ENCODE measurements around the gene ACER2. TPM values are rescaled to one million over a fixed set of nuclear protein-coding genes. Genes with fewer than 3 reads are reported as not detected.

Gene ACER2
- total RNA-seq, 1 donor from 2014 or later: 7.4 TPM

DNA sequence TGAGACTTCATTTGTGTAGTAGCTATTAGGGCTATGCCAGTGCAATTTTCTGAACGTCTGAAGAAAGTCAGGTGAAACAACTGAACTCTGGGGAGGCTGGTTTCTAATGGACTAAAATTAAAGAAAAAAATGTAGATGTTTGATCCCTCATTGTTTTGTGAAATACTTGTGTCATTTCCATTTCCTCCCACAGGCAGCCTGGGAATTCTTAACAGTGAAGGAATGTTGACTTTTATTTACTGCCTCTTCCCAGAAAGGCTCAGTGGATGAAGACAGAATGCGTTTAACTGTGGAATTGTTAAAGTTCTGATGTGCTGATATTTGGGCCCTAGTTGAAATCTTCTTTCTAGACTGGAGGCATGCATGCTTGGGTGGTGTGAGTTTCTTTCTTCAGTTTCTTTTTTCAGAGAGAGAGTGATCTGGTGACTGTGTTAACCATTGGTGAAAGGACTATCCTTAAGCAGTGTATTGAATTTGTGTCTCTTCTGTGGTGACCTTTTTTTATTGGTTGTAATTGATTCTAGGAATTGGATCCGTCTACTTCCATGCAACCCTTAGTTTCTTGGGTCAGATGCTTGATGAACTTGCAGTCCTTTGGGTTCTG is 15.5 kb downstream of the ACER2 start:
- Mint-ChIP-seq H3K4me1 (ENCODE audit: low read depth, unreplicated experiment) (peaks cover 9% of the 10 kb centered on the region), H3K27ac (ENCODE audit: unreplicated experiment) (no peak overlapping the region), H3K36me3 (ENCODE audit: low read depth, unreplicated experiment) (peaks cover 2% of the 10 kb centered on the region), H3K27me3 (ENCODE audit: low read depth, unreplicated experiment) (no peaks in the 10 kb centered on the region), H3K4me3 (ENCODE audit: unreplicated experiment) (no peak overlapping the region), H3K9me3 (ENCODE audit: unreplicated experiment) (no peaks in the 10 kb centered on the region)
- Histone ChIP-seq H3K79me2 (ENCODE audit: insufficient read depth, low read length) (no peaks in the 10 kb centered on the region), H4K20me1 (ENCODE audit: insufficient read depth, low read length) (no peaks in the 10 kb centered on the region), H3K27me3 (ENCODE audit: insufficient read depth, low read length) (no peaks in the 10 kb centered on the region), H3K9me3 (ENCODE audit: insufficient read depth, low read depth, low read length) (no peaks in the 10 kb centered on the region), H2AFZ (ENCODE audit: low read depth, low read length) (no peak overlapping the region), H3K4me2 (ENCODE audit: low read length) (no peak overlapping the region), H3K4me1 (ENCODE audit: insufficient read depth, low read length) (no peaks in the 10 kb centered on the region), H3K4me3 (ENCODE audit: insufficient read depth, low read depth, low read length) (no peak overlapping the region), H3K9ac (ENCODE audit: low read length) (no peak overlapping the region), H3K36me3 (ENCODE audit: insufficient read depth, low read length) (no peaks in the 10 kb centered on the region), H3K27ac (ENCODE audit: low read depth, low read length) (no peak overlapping the region)
- FAIRE-seq (no peak), DNase-seq (ENCODE audit: low read depth) (peak; percentile 34)
- no peak for TF ChIP-seq EZH2 (IDR thresholded peaks at IDR 0.05; ENCODE audit: insufficient read depth, low read length)
- TF ChIP-seq, protein P1, sequence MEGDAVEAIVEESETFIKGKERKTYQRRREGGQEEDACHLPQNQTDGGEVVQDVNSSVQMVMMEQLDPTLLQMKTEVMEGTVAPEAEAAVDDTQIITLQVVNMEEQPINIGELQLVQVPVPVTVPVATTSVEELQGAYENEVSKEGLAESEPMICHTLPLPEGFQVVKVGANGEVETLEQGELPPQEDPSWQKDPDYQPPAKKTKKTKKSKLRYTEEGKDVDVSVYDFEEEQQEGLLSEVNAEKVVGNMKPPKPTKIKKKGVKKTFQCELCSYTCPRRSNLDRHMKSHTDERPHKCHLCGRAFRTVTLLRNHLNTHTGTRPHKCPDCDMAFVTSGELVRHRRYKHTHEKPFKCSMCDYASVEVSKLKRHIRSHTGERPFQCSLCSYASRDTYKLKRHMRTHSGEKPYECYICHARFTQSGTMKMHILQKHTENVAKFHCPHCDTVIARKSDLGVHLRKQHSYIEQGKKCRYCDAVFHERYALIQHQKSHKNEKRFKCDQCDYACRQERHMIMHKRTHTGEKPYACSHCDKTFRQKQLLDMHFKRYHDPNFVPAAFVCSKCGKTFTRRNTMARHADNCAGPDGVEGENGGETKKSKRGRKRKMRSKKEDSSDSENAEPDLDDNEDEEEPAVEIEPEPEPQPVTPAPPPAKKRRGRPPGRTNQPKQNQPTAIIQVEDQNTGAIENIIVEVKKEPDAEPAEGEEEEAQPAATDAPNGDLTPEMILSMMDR (IDR thresholded peaks at IDR 0.05; ENCODE audit: insufficient read depth, low read depth, low read length): no peak

DNA sequence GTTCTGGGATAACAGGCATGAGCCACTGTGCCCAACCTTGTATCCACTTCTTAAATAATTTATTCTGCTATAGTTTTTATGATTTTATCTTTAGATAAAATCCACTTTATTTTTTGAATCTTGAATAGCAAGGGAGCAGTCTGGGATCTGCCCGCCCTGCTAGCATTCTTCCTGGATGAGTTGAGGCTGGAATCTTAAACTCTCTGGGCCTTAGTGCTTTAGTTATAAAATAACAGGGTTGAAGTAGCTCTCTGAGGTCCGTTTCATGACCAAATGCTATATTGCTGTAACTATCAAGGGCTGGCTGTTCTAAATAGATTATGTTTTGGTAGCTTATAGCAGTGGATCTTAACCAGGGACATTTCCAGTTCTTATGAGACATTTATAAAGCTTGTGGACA is 20.8 kb downstream of the ACER2 start:
- Mint-ChIP-seq H3K36me3 (ENCODE audit: low read depth, unreplicated experiment) (peaks cover 2% of the 10 kb centered on the region), H3K9me3 (ENCODE audit: unreplicated experiment) (peaks cover 3% of the 10 kb centered on the region), H3K4me3 (ENCODE audit: unreplicated experiment) (no peak overlapping the region), H3K4me1 (ENCODE audit: low read depth, unreplicated experiment) (peaks cover 3% of the 10 kb centered on the region), H3K27ac (ENCODE audit: unreplicated experiment) (no peak overlapping the region), H3K27me3 (ENCODE audit: low read depth, unreplicated experiment) (no peaks in the 10 kb centered on the region)
- no peak overlapping the region for H3K9ac ChIP-seq (ENCODE audit: low read length)
- no peak overlapping the region for H2AFZ ChIP-seq (ENCODE audit: low read depth, low read length)
- no peaks in the 10 kb centered on the region for H3K4me1 ChIP-seq (ENCODE audit: insufficient read depth, low read length)
- H3K4me3 ChIP-seq (ENCODE audit: insufficient read depth, low read depth, low read length): no peak overlapping the region
- H3K36me3 ChIP-seq (ENCODE audit: insufficient read depth, low read length): no peaks in the 10 kb centered on the region
- H3K4me2 ChIP-seq (ENCODE audit: low read length): no peak overlapping the region
- TF ChIP-seq EZH2 (IDR thresholded peaks at IDR 0.05; ENCODE audit: insufficient read depth, low read length): no peak
- TF ChIP-seq, protein P1 (IDR thresholded peaks at IDR 0.05; ENCODE audit: insufficient read depth, low read depth, low read length): no peak
- H3K27ac ChIP-seq (ENCODE audit: low read depth, low read length): no peak overlapping the region
- no peak for FAIRE-seq
- no peaks in the 10 kb centered on the region for H3K79me2 ChIP-seq (ENCODE audit: insufficient read depth, low read length)
- no peaks in the 10 kb centered on the region for H3K9me3 ChIP-seq (ENCODE audit: insufficient read depth, low read depth, low read length)
- DNase-seq (ENCODE audit: low read depth): no peak
- H3K27me3 ChIP-seq (ENCODE audit: insufficient read depth, low read length): no peaks in the 10 kb centered on the region
- H4K20me1 ChIP-seq (ENCODE audit: insufficient read depth, low read length): no peaks in the 10 kb centered on the region

DNA sequence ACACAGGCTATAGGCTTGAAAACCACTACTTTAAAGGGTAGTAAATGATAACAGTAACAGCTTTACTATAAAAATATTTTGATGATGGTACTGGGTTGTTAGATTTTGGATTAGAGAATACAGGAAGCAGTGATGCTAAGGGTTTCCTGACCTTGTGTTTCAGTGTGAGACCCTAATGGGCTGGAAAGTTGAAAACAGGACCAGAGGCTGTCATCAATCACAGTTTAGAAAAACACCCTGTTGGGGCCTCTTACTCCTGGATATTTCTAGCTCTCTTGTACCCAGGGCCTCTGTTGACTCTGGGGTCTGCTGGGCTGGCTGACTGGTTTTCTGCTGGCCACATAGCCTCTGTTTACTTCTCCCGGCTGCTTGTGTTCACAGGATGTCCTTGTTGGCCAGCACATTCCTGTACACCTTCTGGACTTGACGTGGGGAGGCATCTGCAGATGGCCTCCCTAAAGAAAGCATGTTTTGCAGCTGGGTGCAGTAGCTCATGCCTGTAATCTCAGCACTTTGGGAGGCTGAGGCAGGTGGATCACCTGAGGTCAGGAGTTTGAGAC is 21.5 kb downstream of the ACER2 start:
- H3K4me1 ChIP-seq (ENCODE audit: insufficient read depth, low read length): no peaks in the 10 kb centered on the region
- no peak overlapping the region for H3K9ac ChIP-seq (ENCODE audit: low read length)
- H3K4me3 Mint-ChIP-seq (ENCODE audit: unreplicated experiment): no peak overlapping the region
- FAIRE-seq (no peak), DNase-seq (ENCODE audit: low read depth) (no peak)
- H4K20me1 ChIP-seq (ENCODE audit: insufficient read depth, low read length): no peaks in the 10 kb centered on the region
- peaks cover 8% of the 10 kb centered on the region for H3K36me3 Mint-ChIP-seq (ENCODE audit: low read depth, unreplicated experiment)
- no peak overlapping the region for H3K4me2 ChIP-seq (ENCODE audit: low read length)
- H3K27ac ChIP-seq (ENCODE audit: low read depth, low read length): no peak overlapping the region
- no peaks in the 10 kb centered on the region for H3K36me3 ChIP-seq (ENCODE audit: insufficient read depth, low read length)
- peaks cover 3% of the 10 kb centered on the region for H3K4me1 Mint-ChIP-seq (ENCODE audit: low read depth, unreplicated experiment)
- H3K79me2 ChIP-seq (ENCODE audit: insufficient read depth, low read length): no peaks in the 10 kb centered on the region
- H3K27me3 ChIP-seq (ENCODE audit: insufficient read depth, low read length): no peaks in the 10 kb centered on the region
- H3K9me3 Mint-ChIP-seq (ENCODE audit: unreplicated experiment): peaks cover 3% of the 10 kb centered on the region
- no peak overlapping the region for H3K27ac Mint-ChIP-seq (ENCODE audit: unreplicated experiment)
- H3K9me3 ChIP-seq (ENCODE audit: insufficient read depth, low read depth, low read length): peaks cover 2% of the 10 kb centered on the region
- TF ChIP-seq, protein P1 (IDR thresholded peaks at IDR 0.05; ENCODE audit: insufficient read depth, low read depth, low read length): no peak
- no peak for TF ChIP-seq EZH2 (IDR thresholded peaks at IDR 0.05; ENCODE audit: insufficient read depth, low read length)
- H3K27me3 Mint-ChIP-seq (ENCODE audit: low read depth, unreplicated experiment): no peaks in the 10 kb centered on the region
- H2AFZ ChIP-seq (ENCODE audit: low read depth, low read length): no peak overlapping the region
- no peak overlapping the region for H3K4me3 ChIP-seq (ENCODE audit: insufficient read depth, low read depth, low read length)

All from astrocyte (in vitro differentiated cells and primary cell).